GM19463 (cell line): ENCODE measurements around the gene FUBP3.

Experiments
- ATAC-seq: cut with Tn5 transposase; IDR thresholded peaks from one replicate; pipeline ENCODE4 v1.9.1; 2021; ENCODE audit warnings: mild to moderate bottlenecking, moderate library complexity; ENCODE audit not compliant: unreplicated experiment

Gene FUBP3

DNA sequence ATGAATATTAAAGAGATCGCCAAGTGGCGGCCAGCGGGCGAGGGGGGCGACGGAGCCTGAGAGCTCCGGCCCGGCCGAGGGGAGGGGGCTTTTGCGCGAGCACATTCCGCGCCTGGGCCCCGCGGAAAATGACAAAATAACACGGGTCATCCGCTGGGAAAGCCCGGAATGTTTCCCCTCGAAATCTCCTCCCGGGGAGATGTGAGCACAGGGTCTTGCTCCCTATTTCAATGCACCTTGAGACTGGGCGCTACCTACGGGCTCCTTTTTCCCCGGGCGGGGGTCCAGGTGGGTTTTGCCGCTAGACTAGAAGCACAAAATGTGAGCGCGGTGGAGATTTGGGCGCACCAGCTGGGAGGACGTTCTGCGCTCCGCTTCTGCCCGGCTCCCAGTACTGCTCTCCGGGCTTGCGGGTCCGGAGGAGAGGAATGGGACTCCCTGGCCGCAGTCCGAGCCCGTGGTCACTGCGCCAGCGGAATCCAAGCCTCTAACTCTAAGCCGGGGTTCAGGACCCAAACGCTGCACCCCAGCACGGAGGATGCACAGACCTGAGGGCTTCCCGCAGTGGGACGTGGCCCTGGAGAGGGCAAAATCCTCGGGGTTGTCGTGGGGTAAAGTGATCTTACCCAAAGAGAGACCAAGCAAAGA, 82.2 kb downstream of the FUBP3 start:
- ATAC-seq = no peak

DNA sequence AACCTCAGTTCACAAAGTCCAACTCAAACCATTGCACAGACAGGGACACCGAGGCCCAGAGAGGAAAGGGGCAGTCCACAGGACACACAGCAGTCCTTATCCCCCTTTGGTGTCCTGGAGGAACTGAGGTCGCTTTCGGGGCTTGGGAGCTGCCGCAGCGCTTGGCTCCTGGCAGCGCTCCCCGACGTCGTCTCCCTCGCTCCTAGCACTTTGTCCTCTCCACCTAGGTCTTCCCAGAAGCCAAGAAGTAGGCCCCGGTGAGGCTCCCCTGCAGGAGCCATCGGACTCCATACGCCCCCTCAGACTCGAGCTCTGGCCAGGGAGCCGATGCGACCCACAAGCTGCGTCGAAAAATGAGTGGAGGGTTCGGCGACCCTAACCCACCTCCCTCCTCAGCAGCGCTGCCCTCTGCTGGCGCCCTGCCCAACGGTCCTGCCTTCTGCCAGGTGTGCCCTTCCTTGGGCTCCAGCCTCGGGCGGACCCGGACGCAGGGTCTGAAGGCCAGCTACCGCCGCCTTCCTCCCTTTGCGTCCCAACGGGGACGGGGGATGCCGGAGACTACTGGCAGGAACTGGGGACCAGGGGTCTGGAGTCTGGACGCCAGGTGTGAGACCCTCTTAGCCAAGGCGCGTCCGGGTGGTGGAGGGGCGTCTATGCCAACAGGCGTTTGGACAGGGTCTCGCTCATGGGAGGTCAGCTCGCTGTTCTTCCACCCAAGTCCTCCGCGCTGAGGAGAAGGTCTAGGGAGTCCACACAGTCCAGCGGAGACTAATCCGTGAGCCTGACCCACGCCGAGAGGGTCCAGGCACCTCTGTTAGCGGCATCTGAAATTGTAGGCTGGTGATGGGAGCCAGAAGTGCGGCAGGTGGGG, 83.0 kb downstream of the FUBP3 start:
- ATAC-seq = no peak

DNA sequence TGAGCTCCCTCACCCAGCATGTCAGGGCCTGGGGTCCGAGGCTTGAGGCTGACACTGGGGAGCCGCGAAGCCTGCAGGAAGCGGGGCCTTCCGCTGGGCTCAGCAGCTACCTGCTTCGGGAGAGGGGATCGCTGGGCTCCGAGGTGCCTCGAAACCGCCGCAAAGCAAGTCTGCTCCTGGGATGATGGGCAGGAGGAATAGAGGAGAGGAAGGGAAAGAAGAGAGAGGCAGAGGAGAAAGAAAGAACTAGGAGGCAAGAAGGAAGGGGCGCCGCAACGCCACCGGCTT, 83.5 kb downstream of the FUBP3 start:
- no peak for ATAC-seq

- no peak for ATAC-seq
Observed at GRCh38 chr9:130663258-130663976, 84.0 kb downstream of the FUBP3 start.

DNA sequence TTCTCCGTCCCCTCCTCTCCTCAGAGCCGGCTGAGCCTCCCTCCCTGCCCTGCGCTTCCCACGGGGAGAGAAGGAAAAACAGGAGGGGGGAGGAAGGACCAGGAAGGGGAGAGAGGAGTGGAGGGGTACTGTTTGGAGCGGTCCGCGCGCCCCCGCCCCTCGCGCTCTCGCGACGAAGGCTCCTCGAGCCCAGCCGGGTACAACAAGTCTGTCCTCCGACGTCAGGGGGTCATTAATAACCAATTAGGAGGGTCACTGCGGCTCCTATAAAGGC, 84.5 kb downstream of the FUBP3 start:
- ATAC-seq = no peak

DNA sequence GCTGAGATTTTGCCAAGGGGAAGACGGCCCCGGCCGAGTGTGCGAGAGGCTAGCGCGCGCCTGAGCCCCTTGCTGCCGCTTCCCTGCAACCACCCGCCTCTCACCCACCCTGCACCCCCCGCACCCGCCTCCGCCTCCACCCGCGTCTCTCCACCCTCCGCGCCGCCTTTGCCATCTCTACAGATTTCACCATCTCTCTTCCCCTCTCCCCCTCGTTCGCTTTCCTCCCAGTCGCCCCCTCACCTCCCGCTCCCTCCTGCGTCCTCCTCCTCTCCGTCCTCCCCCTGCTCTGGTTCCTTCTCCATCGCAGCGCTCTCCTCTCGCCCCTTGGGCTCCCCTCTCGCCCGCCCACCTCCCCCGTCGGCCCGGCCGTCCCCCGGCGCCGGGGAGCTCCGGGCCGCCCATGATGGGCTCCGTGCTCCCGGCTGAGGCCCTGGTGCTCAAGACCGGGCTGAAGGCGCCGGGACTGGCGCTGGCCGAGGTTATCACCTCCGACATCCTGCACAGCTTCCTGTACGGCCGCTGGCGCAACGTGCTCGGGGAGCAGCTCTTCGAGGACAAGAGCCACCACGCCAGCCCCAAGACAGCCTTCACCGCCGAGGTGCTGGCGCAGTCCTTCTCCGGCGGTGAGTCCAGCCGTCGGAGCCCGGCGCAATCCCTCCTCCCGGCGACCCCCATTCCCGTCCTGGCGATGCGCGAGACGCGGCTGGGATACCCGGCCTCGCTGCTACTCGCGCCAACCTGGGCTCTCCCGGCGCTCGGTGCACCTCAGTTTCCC, 85.1 kb downstream of the FUBP3 start, which contains the start of gene PRDM12:
Gene PRDM12 (plus strand): TSS at position 344 of the 778 bp plus-strand sequence. CDS start 60 bp downstream, at position 404.
- ATAC-seq = no peak

- no peak for ATAC-seq
Observed at GRCh38 chr9:130665029-130665430, 85.7 kb downstream of the FUBP3 start.

DNA sequence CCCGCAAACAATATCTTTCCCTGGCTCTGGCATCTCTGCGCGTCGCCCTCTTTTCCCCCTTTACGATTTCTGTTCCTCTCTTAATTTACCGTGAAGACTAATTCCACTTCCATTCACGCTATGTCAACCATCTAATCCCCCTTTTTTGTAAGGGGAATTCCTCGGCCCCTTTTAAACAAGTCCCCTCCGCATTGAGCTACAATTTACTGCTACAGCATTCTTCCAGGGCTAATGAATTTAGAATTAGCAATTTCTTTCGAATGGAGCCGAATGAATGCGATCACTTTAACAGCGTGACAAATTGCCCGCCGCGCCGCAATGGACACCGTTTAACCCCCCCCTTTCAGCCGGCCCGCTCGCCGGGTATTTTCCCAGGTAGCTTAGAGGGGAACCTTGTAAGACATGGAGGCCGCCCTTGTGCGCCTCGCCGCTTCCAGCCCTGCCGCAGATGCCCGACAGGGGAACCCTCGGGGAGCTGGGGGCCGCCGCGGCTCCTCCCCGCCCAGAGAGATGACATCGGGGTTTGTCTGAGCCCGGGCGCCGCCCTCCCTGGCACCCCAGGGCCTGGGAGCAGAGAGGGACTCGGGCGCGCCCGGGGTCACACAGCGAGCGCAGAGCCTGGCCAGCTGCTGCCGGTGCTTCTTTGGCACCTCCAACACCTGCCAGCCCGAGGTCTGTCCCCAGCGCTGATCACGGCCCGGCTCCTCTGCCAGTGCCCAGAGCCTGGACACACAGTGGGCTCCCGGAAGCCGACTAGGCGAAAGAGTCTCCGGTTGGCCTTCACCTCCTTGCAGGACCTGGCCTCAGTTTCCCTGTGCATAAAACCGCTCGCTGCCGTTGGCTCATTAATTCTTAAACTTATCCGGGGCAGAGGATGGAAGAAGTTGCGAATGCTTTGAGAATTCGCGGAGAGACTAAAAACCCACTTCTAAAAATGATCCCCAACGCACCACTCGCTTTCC, 86.3 kb downstream of the FUBP3 start:
- no peak for ATAC-seq

DNA sequence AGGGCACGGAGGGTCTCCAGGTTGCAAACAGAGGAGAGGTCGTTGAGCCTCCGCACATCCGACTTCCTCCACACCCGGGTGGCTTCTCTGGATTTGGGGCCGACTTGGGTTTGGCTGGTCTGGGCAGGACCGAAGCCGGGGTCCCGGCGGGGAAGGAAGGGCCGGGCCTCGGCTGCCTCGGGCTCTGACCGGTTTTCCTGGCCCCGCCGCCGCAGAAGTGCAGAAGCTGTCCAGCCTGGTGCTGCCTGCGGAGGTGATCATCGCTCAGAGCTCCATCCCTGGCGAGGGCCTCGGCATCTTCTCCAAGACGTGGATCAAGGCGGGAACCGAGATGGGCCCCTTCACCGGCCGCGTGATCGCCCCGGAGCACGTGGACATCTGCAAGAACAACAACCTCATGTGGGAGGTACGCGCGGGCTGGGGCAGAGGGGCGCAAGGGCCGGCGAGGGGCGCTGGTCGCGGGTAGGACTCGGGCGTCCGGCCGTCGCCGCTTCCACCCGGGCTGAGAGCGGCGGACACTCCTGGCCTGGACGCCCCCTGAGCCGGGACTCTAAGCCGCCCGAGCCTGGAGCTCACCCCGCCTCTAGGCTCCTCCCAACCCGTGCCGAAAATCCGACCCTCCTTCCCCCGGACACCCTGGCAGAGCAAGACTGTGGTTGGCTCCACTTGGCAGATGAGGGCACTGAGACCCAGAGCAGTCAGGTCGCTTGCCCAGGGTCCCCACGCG, 87.2 kb downstream of the FUBP3 start:
- ATAC-seq = no peak

- ATAC-seq = no peak
Observed at GRCh38 chr9:130667120-130667435, 87.7 kb downstream of the FUBP3 start.

GRCh38 chr9:130668196-130668595, 88.8 kb downstream of the FUBP3 start:
- ATAC-seq = no peak

DNA sequence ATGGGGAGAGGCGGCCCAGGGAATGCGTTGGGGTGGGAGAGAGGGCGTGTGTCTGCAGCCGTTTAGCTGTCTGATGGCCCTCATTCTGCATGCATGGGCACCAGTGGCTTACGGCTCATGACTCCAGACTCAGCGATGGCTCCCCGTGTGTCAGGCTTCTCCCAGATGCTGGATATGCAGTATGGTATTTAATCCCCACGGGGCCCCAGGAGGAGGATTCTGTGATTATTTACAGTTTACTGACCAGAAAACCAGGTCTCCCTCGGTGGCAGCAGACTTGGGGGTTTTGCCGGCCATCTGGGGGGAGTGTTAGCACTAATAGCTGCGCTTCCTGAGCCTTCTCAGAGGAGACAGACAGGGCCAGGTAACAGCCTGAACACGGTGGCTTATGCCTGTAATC, 89.3 kb downstream of the FUBP3 start:
- no peak for ATAC-seq

- ATAC-seq = no peak
Observed at GRCh38 chr9:130669965-130670364, 90.6 kb downstream of the FUBP3 start.

DNA sequence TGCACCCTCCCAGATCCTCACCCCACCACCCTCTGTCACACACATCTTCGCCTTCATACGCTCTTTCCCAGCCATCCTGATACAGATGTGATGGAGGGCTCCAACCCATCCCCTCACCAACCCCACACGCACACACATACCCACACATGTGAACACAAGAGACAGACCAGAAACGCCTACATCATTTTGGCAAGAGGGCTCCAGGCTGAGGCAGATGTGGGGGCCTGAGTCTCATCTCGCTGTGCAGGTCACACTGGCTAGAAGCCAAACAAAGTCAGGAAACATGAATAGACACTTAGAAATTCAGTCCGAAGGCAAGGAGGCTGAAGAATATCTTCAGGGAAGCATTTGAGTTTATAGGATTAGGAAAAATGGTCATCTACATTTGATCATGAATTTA, 91.3 kb downstream of the FUBP3 start:
- no peak for ATAC-seq

DNA sequence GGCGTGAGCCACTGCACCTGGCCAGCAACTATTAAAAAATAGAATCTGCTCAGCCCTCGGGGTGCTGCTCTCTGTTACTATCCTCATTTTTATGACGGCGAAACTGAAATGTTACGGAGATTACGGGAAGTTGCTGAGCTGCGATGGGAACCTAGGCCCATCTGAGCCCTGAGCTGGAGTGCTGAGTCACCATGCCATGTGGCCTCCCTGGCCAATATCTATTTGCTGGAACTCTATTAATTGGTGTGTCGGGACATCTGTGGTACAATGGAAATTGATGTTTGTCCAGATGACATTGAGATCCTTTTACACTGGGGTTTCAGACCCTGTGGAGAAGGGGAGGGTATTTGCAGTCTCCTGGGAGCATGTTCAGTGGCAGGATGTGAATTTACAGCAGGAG, 93.1 kb downstream of the FUBP3 start:
- ATAC-seq = no peak

GRCh38 chr9:130672933-130673615, 93.7 kb downstream of the FUBP3 start:
- no peak for ATAC-seq

GRCh38 chr9:130675396-130675795, 96.0 kb downstream of the FUBP3 start:
- ATAC-seq = no peak

DNA sequence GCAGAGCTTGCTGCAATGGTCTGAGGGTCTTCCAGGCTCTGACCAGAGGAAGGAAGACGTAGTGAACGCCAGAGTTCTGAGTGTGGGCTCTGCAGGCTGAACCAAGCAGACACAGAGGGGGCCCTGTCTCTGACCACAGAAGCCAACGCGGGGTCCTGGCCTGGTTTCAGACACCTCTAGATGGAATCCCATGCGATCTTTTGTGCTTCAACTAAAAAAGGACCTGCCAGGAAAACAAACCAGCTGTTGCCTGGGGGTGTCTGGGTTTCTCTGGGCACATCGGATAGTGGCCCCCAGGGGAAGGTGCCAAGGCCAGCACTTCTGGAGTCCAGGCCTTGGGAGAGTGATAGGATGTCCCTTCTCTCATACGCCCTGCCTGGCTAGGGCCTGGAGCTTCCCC, 97.9 kb downstream of the FUBP3 start:
- ATAC-seq = no peak
